Measurements from ENCODE around the gene TRAK2.

TRAK2 gene

GRCh38 chr2:201451292-201452057, at the start of gene TRAK2, which contains the start of gene STRADB:
Gene TRAK2 (minus strand): TSS chr2:201451458. CDS start chr2:201420507, 30,951 bp downstream.
Gene STRADB (plus strand): TSS chr2:201451740. CDS start chr2:201454841, 3,101 bp downstream.
- Histone ChIP-seq H2AFZ (ENCODE audit: low read length) (peak within 1 kb of the TSS; percentile 91), H3K36me3 (ENCODE audit: insufficient read depth, low read length) (no peaks in the 10 kb centered on the region), H3K4me1 (ENCODE audit: insufficient read depth, low read length, poor library complexity, severe bottlenecking) (peaks cover 45% of the 10 kb centered on the region), H3K9ac (ENCODE audit: low read depth, low read length, poor library complexity, severe bottlenecking) (peak within 1 kb of the TSS; percentile 93), H3F3A (ENCODE audit: low read depth) (no peaks in the 10 kb centered on the region; the same call in 1 of the 2 replicates), H3K9me2 (replicated peaks; ENCODE audit: low read depth, low read length) (no peaks in the 10 kb centered on the region), H4K20me1 (ENCODE audit: insufficient read depth, low read length, poor library complexity, severe bottlenecking) (no peaks in the 10 kb centered on the region), H3K79me2 (ENCODE audit: insufficient read depth, low read length) (peaks cover 30% of the 10 kb centered on the region), H3K27me3 (ENCODE audit: insufficient read depth, low read length, poor library complexity, severe bottlenecking) (no peaks in the 10 kb centered on the region), H3K4me3 (ENCODE audit: low read length, poor library complexity, severe bottlenecking) (peak within 1 kb of the TSS; percentile 99), H3K9me3 (ENCODE audit: insufficient read depth, low read depth, low read length) (no peaks in the 10 kb centered on the region), H3K4me2 (ENCODE audit: low read depth, low read length, poor library complexity, severe bottlenecking) (peak within 1 kb of the TSS; percentile 100)
- no peak for TF ChIP-seq CTCF (conservative IDR thresholded peaks at IDR 0.05; ENCODE audit: low read length)
- TF ChIP-seq EZH2phosphoT487 (IDR thresholded peaks at IDR 0.05; ENCODE audit: borderline replicate concordance), result no peak

- Histone ChIP-seq H2AFZ (ENCODE audit: low read length) (no peak overlapping the region), H3K9me2 (replicated peaks; ENCODE audit: low read depth, low read length) (no peaks in the 10 kb centered on the region), H3K4me2 (ENCODE audit: low read depth, low read length, poor library complexity, severe bottlenecking) (no peak overlapping the region), H3K36me3 (ENCODE audit: insufficient read depth, low read length) (no peaks in the 10 kb centered on the region), H4K20me1 (ENCODE audit: insufficient read depth, low read length, poor library complexity, severe bottlenecking) (no peaks in the 10 kb centered on the region), H3K4me1 (ENCODE audit: insufficient read depth, low read length, poor library complexity, severe bottlenecking) (no peaks in the 10 kb centered on the region), H3K9ac (ENCODE audit: low read depth, low read length, poor library complexity, severe bottlenecking) (no peak overlapping the region), H3F3A (ENCODE audit: low read depth) (no peaks in the 10 kb centered on the region), H3K4me3 (ENCODE audit: low read length, poor library complexity, severe bottlenecking) (no peak overlapping the region), H3K9me3 (ENCODE audit: insufficient read depth, low read depth, low read length) (peaks cover 5% of the 10 kb centered on the region; the same call in 1 of the 2 replicates), H3K79me2 (ENCODE audit: insufficient read depth, low read length) (no peaks in the 10 kb centered on the region), H3K27me3 (ENCODE audit: insufficient read depth, low read length, poor library complexity, severe bottlenecking) (no peaks in the 10 kb centered on the region)
- TF ChIP-seq CTCF (conservative IDR thresholded peaks at IDR 0.05; ENCODE audit: low read length) (no peak), EZH2phosphoT487 (IDR thresholded peaks at IDR 0.05; ENCODE audit: borderline replicate concordance) (no peak)
Observed at GRCh38 chr2:201500534-201500933, 49.3 kb upstream of the TRAK2 start.

- TF ChIP-seq CTCF (conservative IDR thresholded peaks at IDR 0.05; ENCODE audit: low read length), result no peak
- TF ChIP-seq EZH2phosphoT487 (IDR thresholded peaks at IDR 0.05; ENCODE audit: borderline replicate concordance), result no peak
- no peak overlapping the region for H2AFZ ChIP-seq (ENCODE audit: low read length)
- no peaks in the 10 kb centered on the region for H3K9me2 ChIP-seq (replicated peaks; ENCODE audit: low read depth, low read length)
- H3K9ac ChIP-seq (ENCODE audit: low read depth, low read length, poor library complexity, severe bottlenecking), result no peak overlapping the region
- H3K4me2 ChIP-seq (ENCODE audit: low read depth, low read length, poor library complexity, severe bottlenecking), result no peak overlapping the region
- no peaks in the 10 kb centered on the region for H3K79me2 ChIP-seq (ENCODE audit: insufficient read depth, low read length)
- no peaks in the 10 kb centered on the region for H3K4me1 ChIP-seq (ENCODE audit: insufficient read depth, low read length, poor library complexity, severe bottlenecking)
- H3K9me3 ChIP-seq (ENCODE audit: insufficient read depth, low read depth, low read length), result no peaks in the 10 kb centered on the region
- H4K20me1 ChIP-seq (ENCODE audit: insufficient read depth, low read length, poor library complexity, severe bottlenecking), result no peaks in the 10 kb centered on the region
- no peaks in the 10 kb centered on the region for H3K27me3 ChIP-seq (ENCODE audit: insufficient read depth, low read length, poor library complexity, severe bottlenecking)
- H3K36me3 ChIP-seq (ENCODE audit: insufficient read depth, low read length), result no peaks in the 10 kb centered on the region
- no peak overlapping the region for H3K4me3 ChIP-seq (ENCODE audit: low read length, poor library complexity, severe bottlenecking)
- no peaks in the 10 kb centered on the region for H3F3A ChIP-seq (ENCODE audit: low read depth)
Observed at GRCh38 chr2:201496785-201497184, 45.5 kb upstream of the TRAK2 start.

Data from Loucy (cell line).